GM23338 (cell line): ENCODE results near the gene RXRG.

ENCODE experiments used
- CREB1 ChIP-seq: fragments of 250-450 bp; sonication (Bioruptor Pico); IDR thresholded peaks from 2 replicates; pipeline ENCODE4 v1.5.0; 2020; ENCODE audit warnings: low read depth, mild to moderate bottlenecking, moderate library complexity
- EZH2 ChIP-seq: fragments of 200-600 bp; sonication (generic); IDR thresholded peaks from one replicate; pipeline ENCODE4 v1.8.0; 2017; ENCODE audit warnings: antibody characterized with exemption, mild to moderate bottlenecking, low read depth; ENCODE audit not compliant: unreplicated experiment
- EZH2phosphoT487 ChIP-seq: fragments of 200-600 bp; sonication (generic); IDR thresholded peaks from one replicate; pipeline ENCODE4 v1.8.1; 2018; ENCODE audit warnings: antibody characterized with exemption; ENCODE audit not compliant: unreplicated experiment
- JUNB ChIP-seq: IDR thresholded peaks from one replicate; pipeline ENCODE4 v1.6.1; 2016; ENCODE audit warnings: antibody characterized with exemption; ENCODE audit not compliant: unreplicated experiment
- NANOG ChIP-seq: IDR thresholded peaks from 2 replicates; pipeline ENCODE4 v1.6.1; 2016; ENCODE audit warnings: antibody characterized with exemption, borderline replicate concordance
- POLR2AphosphoS5 ChIP-seq: IDR thresholded peaks from 2 replicates; pipeline ENCODE4 v1.6.1; 2016; ENCODE audit warnings: antibody characterized with exemption, low read depth
- TF ChIP-seq, protein P1 (sequence below), 2 experiments: fragments of 200-600 bp in 1 of 2; sonication (generic) in 1 of 2; conservative IDR thresholded peaks; 2 replicates each; pipeline versions ENCODE4 v1.5.1 to v1.6.1; 2016 to 2017; ENCODE audit warnings: antibody characterized with exemption in 2 of 2, low read depth in 2 of 2, mild to moderate bottlenecking in 2 of 2, moderate library complexity in 1 of 2
- TF ChIP-seq, protein P2 (sequence below): IDR thresholded peaks from one replicate; pipeline ENCODE4 v1.6.1; 2018; ENCODE audit warnings: antibody characterized with exemption; ENCODE audit not compliant: unreplicated experiment

DNA sequence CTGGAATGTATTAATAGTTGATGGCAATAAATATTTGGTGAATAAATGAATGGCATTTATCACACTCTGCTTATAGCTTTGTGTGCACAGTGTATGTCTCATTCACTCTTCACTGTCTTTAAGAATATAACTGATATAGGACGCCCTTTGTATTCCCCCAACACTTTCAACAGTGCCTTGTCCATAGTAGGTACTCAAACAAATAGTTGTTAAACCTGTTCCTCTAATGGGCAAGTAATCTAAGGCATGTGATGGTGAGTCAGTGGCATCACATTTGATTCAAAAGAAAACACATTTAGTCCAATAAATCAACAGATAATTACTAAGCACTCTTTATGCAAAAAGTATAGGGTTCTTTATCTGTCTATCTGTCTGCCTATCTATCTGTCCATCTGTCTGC is 11.2 kb upstream of the RXRG start:
- TF ChIP-seq POLR2AphosphoS5, result no peak
- TF ChIP-seq, protein P1, sequence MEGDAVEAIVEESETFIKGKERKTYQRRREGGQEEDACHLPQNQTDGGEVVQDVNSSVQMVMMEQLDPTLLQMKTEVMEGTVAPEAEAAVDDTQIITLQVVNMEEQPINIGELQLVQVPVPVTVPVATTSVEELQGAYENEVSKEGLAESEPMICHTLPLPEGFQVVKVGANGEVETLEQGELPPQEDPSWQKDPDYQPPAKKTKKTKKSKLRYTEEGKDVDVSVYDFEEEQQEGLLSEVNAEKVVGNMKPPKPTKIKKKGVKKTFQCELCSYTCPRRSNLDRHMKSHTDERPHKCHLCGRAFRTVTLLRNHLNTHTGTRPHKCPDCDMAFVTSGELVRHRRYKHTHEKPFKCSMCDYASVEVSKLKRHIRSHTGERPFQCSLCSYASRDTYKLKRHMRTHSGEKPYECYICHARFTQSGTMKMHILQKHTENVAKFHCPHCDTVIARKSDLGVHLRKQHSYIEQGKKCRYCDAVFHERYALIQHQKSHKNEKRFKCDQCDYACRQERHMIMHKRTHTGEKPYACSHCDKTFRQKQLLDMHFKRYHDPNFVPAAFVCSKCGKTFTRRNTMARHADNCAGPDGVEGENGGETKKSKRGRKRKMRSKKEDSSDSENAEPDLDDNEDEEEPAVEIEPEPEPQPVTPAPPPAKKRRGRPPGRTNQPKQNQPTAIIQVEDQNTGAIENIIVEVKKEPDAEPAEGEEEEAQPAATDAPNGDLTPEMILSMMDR (conservative IDR thresholded peaks at IDR 0.05; ENCODE audit: low read depth in 2 of 2), result no peak
- TF ChIP-seq EZH2phosphoT487, result no peak
- TF ChIP-seq, protein P2, sequence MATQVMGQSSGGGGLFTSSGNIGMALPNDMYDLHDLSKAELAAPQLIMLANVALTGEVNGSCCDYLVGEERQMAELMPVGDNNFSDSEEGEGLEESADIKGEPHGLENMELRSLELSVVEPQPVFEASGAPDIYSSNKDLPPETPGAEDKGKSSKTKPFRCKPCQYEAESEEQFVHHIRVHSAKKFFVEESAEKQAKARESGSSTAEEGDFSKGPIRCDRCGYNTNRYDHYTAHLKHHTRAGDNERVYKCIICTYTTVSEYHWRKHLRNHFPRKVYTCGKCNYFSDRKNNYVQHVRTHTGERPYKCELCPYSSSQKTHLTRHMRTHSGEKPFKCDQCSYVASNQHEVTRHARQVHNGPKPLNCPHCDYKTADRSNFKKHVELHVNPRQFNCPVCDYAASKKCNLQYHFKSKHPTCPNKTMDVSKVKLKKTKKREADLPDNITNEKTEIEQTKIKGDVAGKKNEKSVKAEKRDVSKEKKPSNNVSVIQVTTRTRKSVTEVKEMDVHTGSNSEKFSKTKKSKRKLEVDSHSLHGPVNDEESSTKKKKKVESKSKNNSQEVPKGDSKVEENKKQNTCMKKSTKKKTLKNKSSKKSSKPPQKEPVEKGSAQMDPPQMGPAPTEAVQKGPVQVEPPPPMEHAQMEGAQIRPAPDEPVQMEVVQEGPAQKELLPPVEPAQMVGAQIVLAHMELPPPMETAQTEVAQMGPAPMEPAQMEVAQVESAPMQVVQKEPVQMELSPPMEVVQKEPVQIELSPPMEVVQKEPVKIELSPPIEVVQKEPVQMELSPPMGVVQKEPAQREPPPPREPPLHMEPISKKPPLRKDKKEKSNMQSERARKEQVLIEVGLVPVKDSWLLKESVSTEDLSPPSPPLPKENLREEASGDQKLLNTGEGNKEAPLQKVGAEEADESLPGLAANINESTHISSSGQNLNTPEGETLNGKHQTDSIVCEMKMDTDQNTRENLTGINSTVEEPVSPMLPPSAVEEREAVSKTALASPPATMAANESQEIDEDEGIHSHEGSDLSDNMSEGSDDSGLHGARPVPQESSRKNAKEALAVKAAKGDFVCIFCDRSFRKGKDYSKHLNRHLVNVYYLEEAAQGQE, result no peak
- TF ChIP-seq CREB1 (CRISPR knock-in tag), result no peak
- no peak for TF ChIP-seq EZH2
- TF ChIP-seq JUNB, result no peak
- TF ChIP-seq NANOG, result no peak
